Progenitor cell of endocrine pancreas (in vitro differentiated cells): ENCODE data around the gene PACS1. TPM values are rescaled to one million over a fixed set of nuclear protein-coding genes. Genes with fewer than 3 reads are reported as not detected.
"Not testable (repeated sequence)": the region's sequence is repeated elsewhere in the genome, so short reads cannot be mapped to it uniquely, and the experiment has no call there.

Source experiments
- DNase-seq: peaks from one replicate; pipeline ENCODE4 v3.0.0; 2021; ENCODE audit warnings: low spot score; ENCODE audit not compliant: unreplicated experiment
- H3K27ac Mint-ChIP-seq: 2 replicates; pipeline ENCODE4 v1.8.0; 2021; ENCODE audit warnings: mild to moderate bottlenecking, moderate library complexity, mixed read lengths
- H3K27me3 Mint-ChIP-seq: 2 replicates; pipeline ENCODE4 v1.8.0; 2021; ENCODE audit warnings: mixed read lengths
- H3K36me3 Mint-ChIP-seq: 2 replicates; pipeline ENCODE4 v1.8.0; 2022; ENCODE audit warnings: mixed read lengths; ENCODE audit not compliant: insufficient read depth
- H3K4me1 Mint-ChIP-seq: 2 replicates; pipeline ENCODE4 v1.8.0; 2021; ENCODE audit warnings: low read depth, mixed read lengths
- H3K4me3 Mint-ChIP-seq: 2 replicates; pipeline ENCODE4 v1.8.0; 2021; ENCODE audit warnings: low read depth, mild to moderate bottlenecking, moderate library complexity, mixed read lengths
- H3K9me3 Mint-ChIP-seq: 2 replicates; pipeline ENCODE4 v1.8.0; 2021; ENCODE audit warnings: low read depth, mixed read lengths
- CTCF ChIP-seq: fragments of 200-600 bp; sonication (generic); IDR thresholded peaks from one replicate; pipeline ENCODE4 v1.5.0; 2021; ENCODE audit warnings: antibody characterized with exemption, mild to moderate bottlenecking; ENCODE audit not compliant: unreplicated experiment
- total RNA-seq: library from RNA; stranded (reverse); gene quantifications from 2 replicates; pipeline ENCODE4 v1.2.1, GENCODE V29; 2021

The PACS1 gene
- total RNA-seq, 1 donor from 2014 or later = 72.3 TPM

DNA sequence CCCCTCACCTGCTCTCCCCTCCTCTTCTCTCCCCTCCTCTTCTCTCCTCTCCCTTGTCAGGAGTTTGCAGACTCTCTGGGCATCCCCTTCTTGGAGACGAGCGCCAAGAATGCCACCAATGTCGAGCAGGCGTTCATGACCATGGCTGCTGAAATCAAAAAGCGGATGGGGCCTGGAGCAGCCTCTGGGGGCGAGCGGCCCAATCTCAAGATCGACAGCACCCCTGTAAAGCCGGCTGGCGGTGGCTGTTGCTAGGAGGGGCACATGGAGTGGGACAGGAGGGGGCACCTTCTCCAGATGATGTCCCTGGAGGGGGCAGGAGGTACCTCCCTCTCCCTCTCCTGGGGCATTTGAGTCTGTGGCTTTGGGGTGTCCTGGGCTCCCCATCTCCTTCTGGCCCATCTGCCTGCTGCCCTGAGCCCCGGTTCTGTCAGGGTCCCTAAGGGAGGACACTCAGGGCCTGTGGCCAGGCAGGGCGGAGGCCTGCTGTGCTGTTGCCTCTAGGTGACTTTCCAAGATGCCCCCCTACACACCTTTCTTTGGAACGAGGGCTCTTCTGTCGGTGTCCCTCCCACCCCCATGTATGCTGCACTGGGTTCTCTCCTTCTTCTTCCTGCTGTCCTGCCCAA, 206.0 kb downstream of the PACS1 start:
- Mint-ChIP-seq H3K27ac (no peak overlapping the region), H3K9me3 (no peaks in the 10 kb centered on the region), H3K4me3 (no peak overlapping the region), H3K36me3 (peaks cover 12% of the 10 kb centered on the region), H3K4me1 (peaks cover 11% of the 10 kb centered on the region), H3K27me3 (peaks cover 6% of the 10 kb centered on the region)
- DNase-seq = no peak
- no peak for TF ChIP-seq CTCF

DNA sequence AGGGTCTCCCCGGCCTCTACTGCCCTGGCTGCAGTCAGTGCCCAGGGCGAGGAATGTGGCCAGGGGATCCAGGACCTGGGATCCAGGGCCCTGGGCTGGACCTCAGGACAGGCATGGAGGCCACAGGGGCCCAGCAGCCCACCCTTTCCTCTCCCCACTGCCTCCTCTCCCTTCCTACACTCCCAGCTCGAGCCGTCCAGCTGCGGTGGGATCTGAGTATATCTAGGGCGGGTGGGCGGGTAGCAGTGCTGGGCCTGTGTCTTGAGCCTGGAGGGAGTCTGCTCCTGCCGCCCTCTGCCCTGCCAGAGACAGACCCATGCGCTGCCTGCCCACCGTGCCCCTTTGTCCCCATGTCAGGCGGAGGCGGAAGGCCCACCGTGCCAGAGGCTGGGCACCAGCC, 206.5 kb downstream of the PACS1 start:
- H3K36me3 Mint-ChIP-seq = peaks cover 12% of the 10 kb centered on the region
- DNase-seq, H3K27ac Mint-ChIP-seq, H3K9me3 Mint-ChIP-seq, H3K27me3 Mint-ChIP-seq, H3K4me3 Mint-ChIP-seq: not testable (repeated sequence)
- H3K4me1 Mint-ChIP-seq = peaks cover 13% of the 10 kb centered on the region

DNA sequence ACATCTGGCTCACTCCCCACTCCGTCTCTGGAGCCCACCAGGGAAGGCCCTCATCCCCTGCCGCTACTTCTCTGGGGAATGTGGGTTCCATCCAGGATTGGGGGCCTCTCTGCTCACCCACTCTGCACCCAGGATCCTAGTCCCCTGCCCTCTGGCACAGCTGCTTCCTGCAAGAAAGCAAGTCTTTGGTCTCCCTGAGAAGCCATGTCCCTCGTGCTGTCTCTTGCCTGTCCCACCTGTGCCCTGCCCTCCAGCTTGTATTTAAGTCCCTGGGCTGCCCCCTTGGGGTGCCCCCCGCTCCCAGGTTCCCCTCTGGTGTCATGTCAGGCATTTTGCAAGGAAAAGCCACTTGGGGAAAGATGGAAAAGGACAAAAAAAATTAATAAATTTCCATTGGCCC, 207.0 kb downstream of the PACS1 start:
- not testable (repeated sequence) for H3K27ac Mint-ChIP-seq, DNase-seq, H3K27me3 Mint-ChIP-seq, H3K4me3 Mint-ChIP-seq, H3K9me3 Mint-ChIP-seq
- H3K36me3 Mint-ChIP-seq = peaks cover 12% of the 10 kb centered on the region
- H3K4me1 Mint-ChIP-seq = peaks cover 13% of the 10 kb centered on the region

- TF ChIP-seq CTCF = no peak
- no peak for DNase-seq
- Mint-ChIP-seq H3K4me1 (peaks cover 13% of the 10 kb centered on the region), H3K36me3 (peaks cover 10% of the 10 kb centered on the region), H3K4me3 (peak within 1 kb of the TSS; percentile 50), H3K9me3 (no peaks in the 10 kb centered on the region), H3K27ac (no peak within 1 kb of the TSS), H3K27me3 (peaks cover 7% of the 10 kb centered on the region)
These were observed 207.6 kb downstream of the PACS1 start, which contains the start of gene CNIH2 for GRCh38 chr11:66277471-66278362. CNIH2 (plus strand) TSS chr11:66278175; CDS start chr11:66278457, 282 bp downstream.

- H3K4me1 Mint-ChIP-seq = peaks cover 13% of the 10 kb centered on the region
- DNase-seq = no peak
These were observed 208.5 kb downstream of the PACS1 start for GRCh38 chr11:66278363-66279091.

More at GRCh38 chr11:66278363-66279091, 208.5 kb downstream of the PACS1 start:
- peaks cover 7% of the 10 kb centered on the region for H3K27me3 Mint-ChIP-seq
- H3K9me3 Mint-ChIP-seq = no peaks in the 10 kb centered on the region
- H3K27ac Mint-ChIP-seq = no peak overlapping the region
- peaks cover 7% of the 10 kb centered on the region for H3K36me3 Mint-ChIP-seq
- no peak for TF ChIP-seq CTCF
- peak overlapping the region; percentile 50 for H3K4me3 Mint-ChIP-seq
